ENCODE results near the gene USP3.

- no peak for TF ChIP-seq RNF2 (conservative IDR thresholded peaks at IDR 0.05; ENCODE audit: low read depth)
- no peak for TF ChIP-seq RBAK (CRISPR knock-in tag; IDR thresholded peaks at IDR 0.05)
- no peak for TF ChIP-seq GABPA (IDR thresholded peaks at IDR 0.05; ENCODE audit: low read depth, low read length)
- no peak for TF ChIP-seq GABPA (CRISPR knock-in tag; IDR thresholded peaks at IDR 0.05; ENCODE audit: low read depth)
- TF ChIP-seq CTCF (CRISPR knock-in tag; IDR thresholded peaks at IDR 0.05): no peak
- TF ChIP-seq FOXJ3 (CRISPR knock-in tag; IDR thresholded peaks at IDR 0.05; ENCODE audit: borderline replicate concordance): no peak
- no peak for TF ChIP-seq ZNF354B (CRISPR knock-in tag; IDR thresholded peaks at IDR 0.05)
These were observed 2.2 kb downstream of the USP3 start for GRCh38 chr15:63506537-63507035.

Measured in HepG2 (cell line).